SK-N-DZ (cell line): ENCODE data around the gene CHIA. TPM values are rescaled to one million over a fixed set of nuclear protein-coding genes. Genes with fewer than 3 reads are reported as not detected.

Experiments used
- DNase-seq: peaks from one replicate; pipeline ENCODE4 v3.0.0-alpha.2; 2015; ENCODE audit warnings: low spot score
- polyA plus RNA-seq, 2 experiments: library from polyadenylated mRNA; depleted of rRNA; stranded (reverse); fragments of >200 nt; gene quantifications; 2 replicates each; pipeline ENCODE4 v1.2.3, GENCODE V29; 2014

Gene CHIA
- not detected in 2 replicates for polyA plus RNA-seq (2014; cell fraction: cytosol; rRNA removed)
- not detected in 2 replicates for polyA plus RNA-seq (2014; cell fraction: nucleus; rRNA removed)

DNA sequence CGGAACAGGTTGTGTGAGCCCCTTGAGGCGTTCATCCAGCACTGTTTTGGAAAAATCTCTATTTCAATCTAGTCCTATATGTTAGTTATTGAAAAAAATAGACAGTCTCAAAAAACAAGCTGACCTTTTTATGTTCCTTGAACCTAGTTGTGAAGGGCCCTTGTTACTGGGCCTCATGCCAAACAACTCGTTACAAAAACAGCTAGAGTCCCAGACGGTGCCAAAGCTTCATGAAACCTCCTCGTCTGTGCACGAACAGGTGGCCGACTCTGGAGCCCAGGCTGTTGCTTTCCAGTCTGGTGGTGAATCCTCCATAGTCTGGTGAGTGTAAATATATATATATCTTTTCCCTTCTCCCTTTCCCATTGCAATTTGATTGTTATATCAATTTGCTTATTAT is at the start of gene CHIA:
Gene CHIA (plus strand): TSS at position 222 of the 400 bp plus-strand sequence. CDS start 19,617 bp downstream, outside the sequence.
- no peak for DNase-seq

- no peak for DNase-seq
These were observed 48.9 kb upstream of the CHIA start for GRCh38 chr1:111241797-111242196.

DNA sequence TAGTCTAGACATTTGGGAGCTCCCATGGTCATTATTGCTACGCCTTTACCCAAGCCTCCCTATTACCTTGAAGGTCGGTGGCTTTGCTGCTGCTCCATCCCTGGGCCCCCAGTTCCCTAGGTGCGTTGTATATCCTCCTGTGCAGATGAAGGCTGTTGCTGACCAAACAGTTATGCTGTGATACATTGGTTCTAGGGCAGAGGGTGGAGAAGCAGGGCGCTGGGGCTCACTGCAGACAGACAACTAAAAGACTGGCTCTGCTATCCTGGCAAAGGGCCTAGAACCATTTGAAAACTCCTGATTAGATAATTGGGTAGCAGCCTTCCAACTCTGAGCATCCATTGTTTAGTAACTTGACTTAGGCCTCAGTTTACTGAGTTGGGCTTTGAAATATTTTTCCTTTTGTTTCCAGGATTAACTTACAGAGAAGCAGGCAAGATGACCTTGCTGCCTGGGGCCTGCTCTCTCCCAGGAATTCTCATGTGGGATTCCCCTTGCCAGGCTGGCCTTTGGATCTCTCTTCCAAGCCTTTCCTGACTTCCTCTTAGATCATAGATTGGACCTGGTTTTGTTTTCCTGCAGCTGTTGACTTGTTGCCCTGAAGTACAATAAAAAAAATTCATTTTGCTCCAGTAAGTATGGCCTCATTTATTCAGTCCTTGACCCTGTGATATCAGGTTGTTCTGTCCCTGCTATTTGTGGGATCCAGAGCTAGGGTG is 47.7 kb upstream of the CHIA start:
- no peak for DNase-seq

DNA sequence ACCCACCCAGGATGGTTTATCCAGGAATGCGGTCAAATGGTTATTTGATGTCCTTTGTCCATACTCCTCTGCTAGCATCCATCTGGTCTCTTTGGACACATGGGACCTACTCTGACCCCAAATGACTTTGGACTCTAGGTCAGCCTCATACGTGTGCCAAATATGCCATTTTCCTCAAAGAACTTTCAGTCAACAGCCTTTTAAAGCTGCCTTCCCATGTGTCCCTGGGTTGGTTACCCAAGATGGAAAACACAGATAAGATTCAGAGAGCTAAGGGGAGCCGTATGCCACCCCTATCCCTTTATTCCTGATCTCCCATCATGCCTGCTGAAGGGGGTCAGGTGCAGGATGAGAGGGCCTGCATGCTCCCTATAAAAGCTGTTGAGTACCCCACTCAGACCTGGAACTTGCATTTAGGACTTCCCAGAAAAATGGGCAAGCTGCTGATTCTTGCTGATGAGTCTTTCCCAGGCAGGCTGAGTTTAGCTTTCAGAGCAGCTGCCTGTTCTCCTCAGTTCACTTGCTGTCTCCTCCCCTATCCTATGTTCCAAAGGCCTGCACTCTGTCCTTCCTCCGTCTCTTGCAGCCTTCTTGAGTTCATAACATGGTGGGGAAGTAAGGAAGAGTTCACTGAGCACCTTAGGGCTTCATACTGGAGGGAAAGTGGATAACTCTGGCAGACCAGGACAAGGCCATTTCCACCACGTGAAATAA is 43.4 kb upstream of the CHIA start:
- DNase-seq = no peak

DNA sequence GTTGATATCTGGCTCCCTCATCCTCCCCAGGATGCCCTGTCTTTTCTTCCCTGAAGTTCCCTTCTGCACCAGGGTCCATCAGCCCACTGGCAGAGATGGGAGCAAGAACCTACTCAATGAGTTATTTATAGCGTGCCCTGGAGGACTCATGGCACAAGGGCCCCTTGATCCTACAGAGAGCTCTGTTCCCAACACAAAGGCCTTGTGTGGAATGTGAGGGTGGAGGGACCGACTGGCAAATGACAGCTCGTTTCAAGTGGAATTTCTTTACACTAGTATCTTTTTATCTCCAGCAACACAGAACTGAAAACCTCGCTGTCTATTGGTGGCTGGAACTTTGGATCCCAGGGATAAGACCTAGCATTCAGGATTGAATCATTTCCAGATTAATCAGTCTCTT is 40.7 kb upstream of the CHIA start:
- DNase-seq = no peak

DNA sequence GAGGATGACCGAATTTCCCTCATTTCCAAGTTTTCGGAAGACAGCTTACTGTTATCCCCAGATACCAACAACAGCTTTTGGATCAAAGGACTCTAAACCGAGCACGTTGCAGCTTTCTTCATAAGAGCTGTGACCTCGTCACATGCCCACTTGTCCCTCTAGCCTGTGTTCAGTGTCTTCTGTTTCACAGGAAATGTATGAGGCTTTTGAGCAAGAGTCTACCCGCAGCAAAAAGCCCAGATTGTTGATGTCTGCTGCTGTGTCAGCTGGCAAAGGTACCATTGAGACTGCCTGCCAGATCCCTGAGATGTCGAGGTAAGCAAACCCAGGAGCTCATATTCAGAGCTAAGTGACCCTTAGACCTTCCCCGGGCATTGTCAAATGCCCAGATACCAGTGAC is 39.1 kb upstream of the CHIA start:
- DNase-seq = no peak

DNA sequence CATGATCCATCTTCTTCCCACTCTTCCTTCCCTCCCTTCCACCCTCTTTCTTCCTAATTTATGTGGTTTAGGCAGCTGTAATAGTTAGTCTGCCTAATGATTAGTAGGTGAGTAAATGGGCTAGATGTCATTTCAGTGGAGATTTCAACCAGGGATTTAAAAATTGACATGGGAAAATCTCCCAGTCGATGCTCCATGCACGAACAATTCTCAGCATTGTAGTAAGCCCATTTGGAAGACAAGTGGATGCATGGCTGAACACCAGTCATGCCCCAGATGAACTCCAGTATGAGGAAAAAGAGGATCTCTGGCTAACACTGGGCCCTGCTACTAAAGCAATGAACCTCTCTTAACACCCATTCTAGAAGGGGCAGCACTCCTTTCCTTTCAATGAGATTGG is 37.9 kb upstream of the CHIA start:
- no peak for DNase-seq

- DNase-seq = no peak
These were observed 36.8 kb upstream of the CHIA start for GRCh38 chr1:111253876-111254275.

DNA sequence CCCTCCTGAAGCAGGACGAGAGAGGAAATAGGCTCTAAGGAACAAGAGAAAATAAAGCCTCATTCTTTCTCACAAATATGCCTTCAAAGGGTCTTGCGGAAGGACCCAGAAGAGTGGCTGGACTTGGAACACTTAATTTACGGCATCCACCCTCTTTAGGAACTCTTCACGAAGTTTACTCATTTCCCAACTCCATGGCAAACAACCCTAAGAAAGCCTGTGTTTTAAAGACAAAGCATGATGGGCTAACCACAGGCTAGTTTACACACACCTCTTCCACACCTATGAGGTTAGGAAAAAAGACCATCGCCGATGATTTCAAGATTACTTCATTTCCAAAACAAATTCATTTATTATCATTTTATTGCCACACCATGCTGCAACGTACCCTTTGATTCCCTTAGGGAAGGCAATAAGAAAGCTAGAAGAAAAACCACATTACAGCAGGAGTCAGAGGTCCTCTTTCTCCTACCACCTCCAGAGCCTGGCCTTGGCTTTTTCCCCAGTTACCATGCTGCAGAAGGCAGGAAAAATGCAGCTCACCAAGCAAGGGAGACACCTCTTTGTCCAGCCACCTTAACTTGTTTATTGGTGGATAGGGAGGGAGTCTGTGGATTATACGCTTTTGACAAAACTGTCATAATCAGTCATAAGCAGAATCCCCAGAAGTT is 33.5 kb upstream of the CHIA start:
- no peak for DNase-seq

- no peak for DNase-seq
These were observed 22.7 kb upstream of the CHIA start for GRCh38 chr1:111267801-111268508.

DNA sequence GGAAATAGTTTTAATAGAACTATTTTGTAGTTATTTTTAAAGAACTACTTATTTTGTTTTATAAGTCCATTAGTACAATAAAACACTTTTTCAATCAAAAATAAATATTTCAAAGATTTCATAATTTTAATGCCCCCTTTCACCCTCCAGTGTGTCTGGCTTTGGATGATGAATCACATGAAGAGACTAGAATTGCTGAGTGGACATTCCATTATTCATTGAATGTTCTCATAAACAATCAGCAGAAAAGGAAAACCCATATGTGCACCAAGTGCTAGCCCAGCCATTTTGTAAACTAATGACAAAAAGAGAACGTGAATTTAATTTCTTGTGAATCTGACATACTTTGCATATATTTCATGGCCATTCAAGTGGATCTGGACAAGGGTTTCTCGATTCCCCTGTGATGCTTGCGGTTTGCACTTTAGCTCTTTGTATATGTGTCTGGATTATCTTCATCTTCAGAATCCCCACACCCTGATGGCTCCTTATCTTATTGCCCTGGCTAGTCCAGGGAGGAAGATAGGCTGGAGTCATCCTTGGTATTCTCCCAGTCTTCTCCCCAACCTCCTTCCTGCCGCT is 20.7 kb upstream of the CHIA start:
- DNase-seq = no peak

- DNase-seq = no peak
These were observed 19.7 kb upstream of the CHIA start for GRCh38 chr1:111270771-111271463.

GRCh38 chr1:111271464-111271801 is 19.2 kb upstream of the CHIA start:
- DNase-seq = no peak

DNA sequence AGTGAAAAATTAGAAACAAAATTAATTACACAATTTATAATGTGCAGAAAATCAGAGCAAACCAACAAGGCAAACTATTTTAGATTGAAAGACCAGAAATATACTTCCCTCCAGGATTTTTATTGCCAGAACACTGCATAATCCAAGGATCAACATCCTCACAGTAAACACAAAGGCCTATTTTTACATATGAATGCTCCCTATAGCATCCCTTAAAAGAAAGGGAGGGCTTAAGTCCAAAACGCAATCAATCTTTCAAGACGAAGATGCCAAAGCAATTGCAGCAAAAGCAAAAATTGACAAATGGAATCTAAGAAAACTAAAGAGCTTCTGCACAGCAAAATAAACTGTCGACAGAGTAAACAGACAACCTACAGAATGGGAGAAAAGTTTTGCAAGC is 18.6 kb upstream of the CHIA start:
- DNase-seq = no peak

DNA sequence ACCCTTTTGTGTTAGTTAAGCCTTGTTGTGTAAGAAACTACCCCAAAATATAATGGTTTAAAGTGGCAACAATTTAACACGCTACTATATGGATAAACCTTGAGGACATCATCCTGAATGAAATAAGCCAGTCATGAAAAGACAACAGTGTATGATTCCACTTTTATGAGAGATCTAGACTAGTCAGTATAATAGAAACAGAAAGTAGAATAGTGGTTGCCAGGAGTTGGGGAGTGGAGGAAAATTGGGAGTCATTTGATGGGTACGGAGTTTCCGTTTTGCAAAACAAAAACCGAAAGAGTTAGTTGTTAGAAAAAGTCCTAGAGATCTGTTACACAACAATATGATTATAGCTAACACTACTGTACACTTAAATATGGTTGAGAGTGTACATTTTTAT is 16.0 kb upstream of the CHIA start:
- no peak for DNase-seq

DNA sequence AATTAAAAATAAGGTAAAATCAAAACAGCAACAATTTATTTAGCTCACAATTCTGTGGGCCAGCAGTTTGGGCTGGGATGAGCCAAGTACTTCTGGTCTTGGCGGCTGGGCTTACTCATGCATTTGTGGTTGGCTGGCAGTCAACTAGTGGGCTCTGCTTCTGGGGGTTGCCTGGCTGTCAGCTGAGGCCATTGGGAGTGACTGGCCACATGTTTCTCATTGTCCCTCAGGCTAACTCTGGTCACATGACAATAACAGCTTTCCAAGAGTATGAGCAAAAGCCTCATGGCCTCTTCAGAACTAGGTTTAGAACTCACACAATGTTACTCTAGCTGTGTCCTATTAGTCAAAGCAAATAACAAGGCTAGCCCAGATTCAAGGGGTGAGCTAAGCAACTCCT is 15.6 kb upstream of the CHIA start:
- DNase-seq = no peak

DNA sequence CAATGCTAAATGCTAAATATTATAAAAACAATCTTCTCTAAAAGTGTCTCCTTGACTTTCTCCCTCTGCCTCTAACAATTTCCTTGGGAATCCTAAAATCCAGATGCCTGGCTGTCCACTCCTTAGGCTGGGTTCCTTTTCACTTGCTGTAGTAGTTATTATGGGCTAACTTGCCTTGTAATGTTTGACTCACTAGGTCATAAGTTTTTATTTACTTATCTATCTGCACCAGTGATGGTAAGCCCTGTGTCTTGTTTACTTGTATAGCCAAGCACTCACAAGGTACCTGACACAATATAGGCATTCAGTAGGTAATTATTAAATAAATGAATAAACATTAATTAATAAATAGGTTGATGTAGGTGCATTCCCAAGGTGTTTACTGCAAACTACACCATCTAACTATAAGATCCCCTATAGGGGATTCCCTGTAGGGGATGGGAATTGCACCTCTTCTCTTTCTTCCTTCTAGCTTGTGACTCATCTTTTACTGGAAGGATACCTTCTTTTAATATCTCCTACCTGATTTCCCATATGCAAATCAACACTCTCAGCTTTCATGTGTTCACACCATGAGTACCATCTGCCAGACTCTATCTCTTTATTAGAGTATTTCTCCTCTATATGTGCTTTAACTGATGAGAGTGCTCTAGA is 14.7 kb upstream of the CHIA start:
- DNase-seq = no peak

- DNase-seq = no peak
These were observed 11.5 kb upstream of the CHIA start for GRCh38 chr1:111279144-111279543.

DNA sequence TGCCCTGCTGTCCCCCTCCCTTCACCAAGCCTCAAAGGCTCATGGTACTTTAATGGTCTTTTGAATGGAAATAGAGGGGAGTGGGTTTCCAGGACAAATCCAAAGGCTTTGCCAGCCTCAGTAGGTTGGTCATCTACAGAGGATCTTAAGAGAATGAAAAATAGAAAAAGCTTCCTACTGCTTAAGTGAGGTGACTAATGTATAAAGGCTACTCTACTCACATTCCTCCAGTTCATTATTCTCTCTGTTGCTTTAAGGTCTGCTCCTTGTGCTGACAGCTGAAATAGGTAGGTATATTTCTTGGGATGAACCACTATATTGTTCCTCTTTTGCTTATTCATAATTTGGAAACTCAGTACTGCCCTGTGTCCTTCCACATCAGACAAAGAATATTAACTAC is 10.4 kb upstream of the CHIA start:
- DNase-seq = no peak

GRCh38 chr1:111281411-111281810 is 9.2 kb upstream of the CHIA start:
- DNase-seq = no peak

GRCh38 chr1:111283838-111284237 is 6.8 kb upstream of the CHIA start:
- no peak for DNase-seq
